ENCODE measurements around the gene GUCY1B1.

GUCY1B1 gene

DNA sequence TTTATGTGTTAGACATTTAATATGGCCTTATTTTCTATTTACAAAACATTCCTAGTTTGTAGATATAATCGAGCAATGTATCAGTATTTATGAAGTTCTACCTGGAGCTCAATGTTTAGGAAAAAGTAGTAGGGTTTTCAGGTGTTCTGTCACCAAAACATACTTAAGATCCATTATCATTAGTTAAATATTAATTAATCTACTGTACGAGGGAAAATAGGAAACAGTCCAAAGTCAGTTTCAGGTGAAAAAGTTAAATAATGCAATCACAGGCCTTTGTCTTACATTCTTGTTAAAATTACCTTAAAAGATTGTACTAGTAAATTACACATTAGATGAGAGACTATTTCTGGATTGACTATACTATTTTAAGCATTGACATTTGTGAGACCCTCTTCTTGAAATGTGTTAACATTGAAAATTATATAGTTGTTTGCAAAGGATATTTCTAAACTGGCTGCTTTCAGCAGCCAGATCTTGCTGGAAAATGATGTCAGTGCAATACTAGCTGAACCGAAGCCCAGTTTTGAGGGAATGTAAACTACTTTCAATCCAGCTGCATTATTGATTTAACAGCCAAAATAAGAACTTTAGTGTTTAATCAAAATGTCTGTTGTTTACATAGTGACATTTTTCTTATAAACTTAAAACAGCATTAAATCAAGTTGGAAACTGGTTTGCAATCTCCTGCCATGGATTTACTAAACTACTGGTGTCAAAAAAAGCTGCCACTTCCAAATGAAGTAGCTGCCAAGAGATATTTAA, 19.3 kb downstream of the GUCY1B1 start:
- peaks cover 7 to 10% (median 9%) of the 10 kb centered on the region in 3 donors for H3K36me3 ChIP-seq
- H3K27ac ChIP-seq, result peak overlapping the region; percentile 53 to 67
- H3K4me3 ChIP-seq, result no peak overlapping the region
- no peaks in the 10 kb centered on the region for H3K27me3 ChIP-seq
- DNase-seq, result no peak
- H3K9me3 ChIP-seq, result no peaks in the 10 kb centered on the region
- peaks cover 0 to 46% (median 10%) of the 10 kb centered on the region in 4 donors for H3K4me1 ChIP-seq
- intact Hi-C loops (cut with DNase I; ENCODE audit: low total_unique reads), result no loop called here
- TF ChIP-seq, protein P1, sequence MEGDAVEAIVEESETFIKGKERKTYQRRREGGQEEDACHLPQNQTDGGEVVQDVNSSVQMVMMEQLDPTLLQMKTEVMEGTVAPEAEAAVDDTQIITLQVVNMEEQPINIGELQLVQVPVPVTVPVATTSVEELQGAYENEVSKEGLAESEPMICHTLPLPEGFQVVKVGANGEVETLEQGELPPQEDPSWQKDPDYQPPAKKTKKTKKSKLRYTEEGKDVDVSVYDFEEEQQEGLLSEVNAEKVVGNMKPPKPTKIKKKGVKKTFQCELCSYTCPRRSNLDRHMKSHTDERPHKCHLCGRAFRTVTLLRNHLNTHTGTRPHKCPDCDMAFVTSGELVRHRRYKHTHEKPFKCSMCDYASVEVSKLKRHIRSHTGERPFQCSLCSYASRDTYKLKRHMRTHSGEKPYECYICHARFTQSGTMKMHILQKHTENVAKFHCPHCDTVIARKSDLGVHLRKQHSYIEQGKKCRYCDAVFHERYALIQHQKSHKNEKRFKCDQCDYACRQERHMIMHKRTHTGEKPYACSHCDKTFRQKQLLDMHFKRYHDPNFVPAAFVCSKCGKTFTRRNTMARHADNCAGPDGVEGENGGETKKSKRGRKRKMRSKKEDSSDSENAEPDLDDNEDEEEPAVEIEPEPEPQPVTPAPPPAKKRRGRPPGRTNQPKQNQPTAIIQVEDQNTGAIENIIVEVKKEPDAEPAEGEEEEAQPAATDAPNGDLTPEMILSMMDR (IDR thresholded peaks at IDR 0.05), result no peak

- DNase-seq, result no peak
- TF ChIP-seq, protein P1 (IDR thresholded peaks at IDR 0.05), result no peak
- H3K4me1 ChIP-seq, result peaks cover 0 to 61% (median 8%) of the 10 kb centered on the region in 4 donors
- peak overlapping the region in 1 of 2 donors; percentile 45 for H3K27ac ChIP-seq
- no peaks in the 10 kb centered on the region for H3K27me3 ChIP-seq
- H3K9me3 ChIP-seq, result no peaks in the 10 kb centered on the region
- intact Hi-C loops (cut with DNase I; ENCODE audit: low total_unique reads), result no loop called here
- H3K4me3 ChIP-seq, result no peak overlapping the region
- peaks cover 0 to 5% (median 0%) of the 10 kb centered on the region in 3 donors for H3K36me3 ChIP-seq
These were observed 22.0 kb downstream of the GUCY1B1 start for GRCh38 chr4:155780775-155781174.

DNA sequence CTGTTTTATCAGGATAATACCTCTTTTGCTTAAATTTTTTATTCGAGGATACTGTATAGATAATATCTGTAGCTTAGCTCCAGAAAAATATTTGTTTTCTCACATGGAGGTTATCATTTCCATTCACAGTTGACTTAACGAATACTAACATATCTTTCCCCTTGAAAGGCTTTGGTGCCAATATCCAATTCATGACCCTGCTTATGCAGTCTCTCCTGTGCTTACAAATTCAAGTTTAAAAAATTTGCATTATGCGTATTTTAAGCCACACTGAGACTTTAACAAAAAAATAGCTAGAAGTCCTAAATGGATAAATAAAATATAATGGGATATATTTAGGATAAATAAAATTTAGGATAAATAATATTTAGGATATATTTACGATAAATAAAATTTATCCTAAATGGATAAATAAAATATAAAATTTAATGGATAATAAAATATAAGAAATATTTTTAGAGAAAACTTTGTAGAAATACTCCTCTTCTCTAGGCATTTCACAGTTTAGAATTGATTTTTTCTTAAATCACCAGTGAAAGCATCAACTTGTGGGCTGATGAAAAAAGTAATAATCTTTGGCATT, 22.5 kb downstream of the GUCY1B1 start:
- Histone ChIP-seq H3K4me1 (peaks cover 0 to 61% (median 8%) of the 10 kb centered on the region in 4 donors), H3K27ac (peak overlapping the region in 1 of 2 donors; percentile 45), H3K36me3 (no peaks in the 10 kb centered on the region), H3K9me3 (no peaks in the 10 kb centered on the region), H3K4me3 (no peak overlapping the region), H3K27me3 (no peaks in the 10 kb centered on the region)
- intact Hi-C loops (cut with DNase I; ENCODE audit: low total_unique reads), result no loop called here
- DNase-seq, result no peak
- TF ChIP-seq, protein P1 (IDR thresholded peaks at IDR 0.05), result no peak

- H3K4me1 ChIP-seq, result peaks cover 0 to 67% (median 4%) of the 10 kb centered on the region in 4 donors
- TF ChIP-seq, protein P1 (IDR thresholded peaks at IDR 0.05), result no peak
- no peaks in the 10 kb centered on the region for H3K27me3 ChIP-seq
- no peak for DNase-seq
- H3K4me3 ChIP-seq, result no peak overlapping the region
- intact Hi-C loops (cut with DNase I; ENCODE audit: low total_unique reads), result loop anchor here (5.0 kb wide), 1 partner anchor 342 kb away; no protein-coding TSS in a partner anchor
- no peaks in the 10 kb centered on the region for H3K9me3 ChIP-seq
- H3K36me3 ChIP-seq, result no peaks in the 10 kb centered on the region
- H3K27ac ChIP-seq, result peak overlapping the region in 1 of 2 donors; percentile 43
These were observed 25.8 kb downstream of the GUCY1B1 start for GRCh38 chr4:155784637-155785036.

- H3K27me3 ChIP-seq, result no peaks in the 10 kb centered on the region
- H3K27ac ChIP-seq, result no peak overlapping the region
- H3K36me3 ChIP-seq, result peaks cover 0 to 2% (median 0%) of the 10 kb centered on the region in 3 donors
- intact Hi-C loops (cut with DNase I; ENCODE audit: low total_unique reads), result loop anchor here (5.0 kb wide), 1 partner anchor 344 kb away; no protein-coding TSS in a partner anchor
- H3K9me3 ChIP-seq, result no peaks in the 10 kb centered on the region
- DNase-seq, result no peak
- H3K4me1 ChIP-seq, result peaks cover 0 to 59% (median 7%) of the 10 kb centered on the region in 4 donors
- H3K4me3 ChIP-seq, result no peak overlapping the region
- TF ChIP-seq, protein P1 (IDR thresholded peaks at IDR 0.05), result no peak
These were observed 27.0 kb downstream of the GUCY1B1 start for GRCh38 chr4:155785828-155786227.
